NCI-H2196 treated with DMSO at 0.1 percent for 48 hours (cell line): ENCODE measurements around the gene PDPK1.
A peak's percentile ranks its signal among the peaks of the same experiment; 100 is the strongest.

Experiments used
- DNase-seq: peaks from one replicate; lab custom pipeline; 2025; ENCODE audit not compliant: unreplicated experiment; lab: John Stamatoyannopoulos, UW

The PDPK1 gene

DNA sequence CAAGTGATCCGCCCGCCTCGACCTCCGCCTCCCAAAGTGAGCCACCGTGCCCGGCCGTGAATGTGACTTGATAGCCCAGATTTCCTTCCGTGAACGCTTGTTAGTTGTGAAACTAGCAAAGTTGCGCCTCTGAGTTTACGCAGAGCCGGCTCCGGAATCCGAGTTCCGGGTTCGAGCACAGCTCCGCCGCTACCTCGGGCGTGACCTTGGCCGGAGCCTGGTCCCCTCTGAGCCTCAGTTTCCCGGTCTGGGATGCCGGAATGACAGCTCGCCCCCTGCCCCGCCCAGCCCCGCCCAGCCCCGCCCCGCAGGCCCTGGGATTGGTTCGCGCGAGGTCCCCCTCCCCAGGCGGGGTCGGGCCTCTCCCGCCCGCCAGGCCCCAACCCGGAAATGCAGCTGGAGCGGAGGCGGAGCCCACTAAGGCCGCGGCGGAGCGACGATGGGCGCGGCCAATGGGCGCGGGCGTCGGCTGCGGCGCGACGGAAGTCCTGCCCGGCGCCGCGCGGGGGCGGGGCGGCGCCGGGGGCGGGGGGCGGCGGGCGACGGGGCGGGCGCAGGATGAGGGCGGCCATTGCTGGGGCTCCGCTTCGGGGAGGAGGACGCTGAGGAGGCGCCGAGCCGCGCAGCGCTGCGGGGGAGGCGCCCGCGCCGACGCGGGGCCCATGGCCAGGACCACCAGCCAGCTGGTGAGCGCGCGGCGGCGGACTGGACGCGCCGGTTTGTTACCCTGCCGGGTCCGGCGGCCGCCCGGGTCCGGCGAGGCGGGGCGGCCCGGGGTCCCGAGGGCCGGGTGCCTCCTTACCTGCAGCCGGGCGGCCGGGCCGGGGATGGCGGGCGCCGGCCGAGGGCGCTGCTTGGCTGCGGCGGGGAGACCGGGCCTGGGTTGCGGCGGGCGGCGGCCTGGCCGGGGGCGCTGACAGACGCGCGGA, at the start of gene PDPK1:
TSS of gene PDPK1 (plus strand) at position 571 of the 929 bp plus-strand sequence. CDS start at position 663, 92 bp downstream.
- DNase-seq: peak; percentile 81

DNA sequence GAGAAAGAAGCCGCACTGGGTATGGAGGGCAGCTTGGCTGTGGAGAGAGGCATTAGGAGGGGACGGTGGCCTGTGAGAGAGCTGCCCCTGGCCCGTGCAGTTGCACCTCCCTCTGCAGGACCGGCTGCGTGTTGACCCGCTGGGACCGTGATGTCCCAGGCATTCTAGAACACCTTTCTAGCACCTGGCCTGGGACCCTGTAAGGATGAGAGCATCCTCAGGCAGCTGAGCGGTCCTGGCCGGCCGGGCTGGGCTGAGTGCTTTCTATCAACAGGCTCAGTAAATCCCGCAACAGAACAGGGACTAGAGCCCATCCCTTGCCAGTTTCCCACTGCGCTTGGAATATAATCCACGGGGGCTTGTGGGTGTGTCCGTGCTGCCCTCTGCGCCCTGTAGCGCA, 48.2 kb upstream of the PDPK1 start:
- no peak for DNase-seq

DNA sequence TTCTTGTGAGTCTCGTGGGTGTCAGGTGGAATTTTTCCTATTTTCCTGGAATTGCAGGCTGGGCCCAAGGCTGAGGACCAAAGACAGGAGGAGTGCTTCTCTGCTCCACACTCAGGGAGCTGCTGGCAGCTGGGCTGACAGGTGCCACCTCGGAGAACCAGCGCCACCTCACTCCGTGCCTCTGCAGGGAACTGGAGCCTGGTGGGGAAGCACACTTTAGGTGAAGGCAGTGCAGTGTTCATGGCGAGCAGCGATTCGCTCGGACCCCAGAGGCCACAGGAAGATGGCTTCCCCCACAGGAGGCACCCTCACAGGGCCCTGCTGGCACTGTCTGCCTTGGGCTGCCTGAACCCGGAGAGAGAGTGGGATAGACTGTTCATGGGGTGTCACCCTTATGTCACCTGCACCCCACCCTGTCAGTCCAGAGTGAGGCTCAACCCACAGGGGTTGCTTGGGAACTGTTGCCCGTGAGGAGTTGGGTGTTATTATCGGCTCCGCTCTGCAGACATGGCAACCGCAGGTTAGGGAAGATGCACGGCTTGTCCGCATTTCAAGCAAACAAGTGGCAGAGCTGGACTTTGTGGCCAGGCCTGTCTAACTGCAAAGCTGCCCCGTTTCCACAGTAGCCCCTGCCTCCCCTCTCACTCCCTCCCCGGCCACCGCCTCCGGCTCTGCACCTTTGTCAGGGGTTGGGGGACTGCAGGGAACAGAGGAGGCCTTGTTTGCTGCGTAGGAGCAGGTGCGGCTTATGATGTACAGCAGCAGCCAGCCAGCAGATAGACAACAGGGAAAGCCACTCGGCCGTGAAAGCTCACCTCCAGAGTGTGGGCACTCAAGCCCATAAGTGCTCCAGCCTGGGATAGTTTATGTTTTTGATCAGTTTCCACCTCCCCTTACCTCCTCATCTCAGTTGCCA, 47.4 kb upstream of the PDPK1 start:
- DNase-seq: peak; percentile 45

DNA sequence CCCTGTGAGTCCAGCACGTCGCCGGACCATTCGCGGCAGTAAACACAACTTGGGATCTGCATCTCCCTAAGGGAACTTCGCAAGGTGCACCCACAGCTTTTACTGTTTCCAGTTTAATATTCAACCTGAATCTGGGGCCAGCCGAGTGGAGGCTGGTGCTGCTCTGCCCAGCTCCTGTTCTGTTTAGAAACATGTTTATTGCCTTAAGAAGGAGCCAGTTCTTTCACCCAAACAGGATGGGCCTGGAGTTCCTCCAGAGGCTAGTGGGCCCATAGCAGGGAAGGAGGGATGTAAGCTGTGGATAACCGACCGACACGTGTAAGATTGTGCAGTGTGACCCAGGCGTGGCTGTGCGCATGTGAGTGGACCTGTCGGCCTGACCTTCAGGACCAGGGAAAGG, 45.5 kb upstream of the PDPK1 start:
- no peak for DNase-seq

DNA sequence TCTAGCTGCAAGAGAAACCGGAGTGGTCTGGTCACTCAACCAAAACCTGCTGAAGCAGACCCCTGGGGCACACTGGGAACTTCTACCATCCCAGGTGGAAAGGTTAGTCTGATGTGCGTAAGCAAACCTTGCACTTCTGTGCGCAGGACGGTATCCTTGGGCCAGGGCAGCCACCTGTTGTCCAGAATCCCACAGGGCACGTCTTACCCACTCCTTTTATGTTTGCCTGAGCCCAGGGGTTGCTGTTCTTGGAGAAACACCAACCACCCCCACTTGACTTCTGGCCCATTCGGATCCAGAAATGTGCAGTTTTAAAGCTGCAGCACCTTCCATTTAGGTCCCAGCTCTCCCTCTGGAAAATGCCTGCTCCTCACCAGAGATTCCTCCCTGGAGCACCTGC, 44.2 kb upstream of the PDPK1 start:
- DNase-seq: no peak

DNA sequence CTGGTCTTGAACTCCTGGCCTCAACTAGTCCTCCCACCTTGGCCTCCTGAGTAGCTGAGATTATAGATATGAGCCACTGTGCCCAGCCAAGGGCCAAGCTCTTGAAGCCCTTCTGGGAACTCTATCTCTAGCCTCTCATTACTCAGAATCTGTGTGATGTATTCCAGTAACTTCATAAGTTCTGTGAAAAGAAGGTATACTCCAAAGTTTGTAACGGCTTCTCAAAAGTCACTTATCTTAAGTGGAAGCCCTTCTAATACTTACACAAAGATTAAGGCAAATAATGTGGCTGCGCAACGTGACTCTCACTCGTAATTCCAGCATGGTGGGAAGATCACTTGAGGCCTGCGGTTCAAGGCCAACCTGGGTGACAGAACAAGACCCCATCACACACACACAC, 43.2 kb upstream of the PDPK1 start:
- DNase-seq: no peak

DNA sequence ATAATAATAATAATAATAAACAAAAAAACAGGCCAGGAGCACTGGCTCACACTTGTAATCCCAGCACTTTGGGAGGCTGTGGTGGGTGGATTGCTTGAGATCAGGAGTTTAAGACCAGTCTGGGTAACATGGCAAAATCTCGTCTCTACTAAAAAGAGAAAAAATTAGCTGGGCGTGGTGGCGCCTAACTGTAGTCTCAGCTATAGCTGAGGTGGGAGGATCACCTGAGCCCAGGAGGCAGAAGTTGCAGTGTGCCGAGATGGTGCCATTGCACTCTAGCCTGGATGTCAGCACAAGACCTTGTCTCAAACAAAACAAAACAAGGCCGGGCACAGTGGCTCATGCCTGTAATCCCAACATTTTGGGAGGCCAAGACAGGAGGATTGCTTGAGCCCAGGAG, 42.8 kb upstream of the PDPK1 start:
- no peak for DNase-seq

DNA sequence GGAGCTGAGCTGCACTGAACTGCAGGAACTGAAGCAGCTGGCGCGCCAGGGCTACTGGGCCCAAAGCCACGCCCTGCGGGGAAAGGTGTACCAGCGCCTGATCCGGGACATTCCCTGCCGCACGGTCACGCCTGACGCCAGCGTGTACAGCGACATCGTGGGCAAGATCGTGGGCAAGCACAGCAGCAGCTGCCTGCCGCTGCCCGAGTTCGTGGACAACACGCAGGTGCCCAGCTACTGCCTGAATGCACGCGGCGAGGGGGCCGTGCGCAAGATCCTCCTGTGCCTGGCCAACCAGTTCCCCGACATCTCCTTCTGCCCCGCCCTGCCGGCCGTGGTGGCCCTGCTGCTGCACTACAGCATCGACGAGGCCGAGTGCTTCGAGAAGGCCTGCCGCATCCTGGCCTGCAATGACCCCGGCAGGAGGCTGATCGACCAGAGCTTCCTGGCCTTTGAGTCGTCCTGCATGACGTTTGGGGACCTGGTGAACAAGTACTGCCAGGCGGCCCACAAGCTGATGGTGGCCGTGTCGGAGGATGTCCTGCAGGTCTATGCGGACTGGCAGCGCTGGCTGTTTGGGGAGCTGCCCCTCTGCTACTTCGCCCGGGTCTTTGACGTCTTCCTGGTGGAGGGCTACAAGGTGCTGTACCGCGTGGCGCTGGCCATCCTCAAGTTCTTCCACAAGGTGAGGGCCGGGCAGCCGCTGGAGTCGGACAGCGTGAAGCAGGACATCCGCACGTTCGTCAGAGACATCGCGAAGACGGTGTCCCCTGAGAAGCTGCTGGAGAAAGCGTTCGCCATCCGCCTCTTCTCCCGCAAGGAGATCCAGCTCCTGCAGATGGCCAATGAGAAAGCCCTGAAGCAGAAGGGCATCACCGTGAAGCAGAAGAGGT, 41.4 kb upstream of the PDPK1 start:
- no peak for DNase-seq

DNA sequence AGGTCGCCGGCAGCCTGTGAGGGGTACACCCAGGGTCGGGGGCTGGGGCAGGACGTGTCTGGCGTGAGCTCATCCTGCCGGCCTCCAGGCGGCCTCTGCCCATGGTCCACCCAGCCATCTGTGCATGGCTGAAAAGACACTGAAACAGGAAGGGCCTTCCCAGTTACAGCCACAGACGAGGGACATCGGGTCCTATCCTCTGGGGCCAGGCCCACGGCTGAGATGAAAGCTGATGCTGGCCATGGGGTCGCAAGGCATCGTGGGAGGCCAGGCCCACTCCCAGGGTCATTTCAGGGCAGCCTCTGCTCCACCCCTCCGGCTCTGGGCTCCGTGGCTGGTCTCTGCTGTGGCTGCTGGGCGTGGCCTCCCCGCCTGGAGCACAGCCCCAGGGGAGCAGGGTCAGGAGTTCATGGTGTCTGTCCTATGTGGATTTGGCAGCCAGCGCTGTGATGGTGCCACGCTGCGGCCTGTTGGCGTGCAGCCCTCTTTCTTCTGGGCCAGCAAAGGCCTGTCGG, 40.6 kb upstream of the PDPK1 start:
- DNase-seq: no peak

DNA sequence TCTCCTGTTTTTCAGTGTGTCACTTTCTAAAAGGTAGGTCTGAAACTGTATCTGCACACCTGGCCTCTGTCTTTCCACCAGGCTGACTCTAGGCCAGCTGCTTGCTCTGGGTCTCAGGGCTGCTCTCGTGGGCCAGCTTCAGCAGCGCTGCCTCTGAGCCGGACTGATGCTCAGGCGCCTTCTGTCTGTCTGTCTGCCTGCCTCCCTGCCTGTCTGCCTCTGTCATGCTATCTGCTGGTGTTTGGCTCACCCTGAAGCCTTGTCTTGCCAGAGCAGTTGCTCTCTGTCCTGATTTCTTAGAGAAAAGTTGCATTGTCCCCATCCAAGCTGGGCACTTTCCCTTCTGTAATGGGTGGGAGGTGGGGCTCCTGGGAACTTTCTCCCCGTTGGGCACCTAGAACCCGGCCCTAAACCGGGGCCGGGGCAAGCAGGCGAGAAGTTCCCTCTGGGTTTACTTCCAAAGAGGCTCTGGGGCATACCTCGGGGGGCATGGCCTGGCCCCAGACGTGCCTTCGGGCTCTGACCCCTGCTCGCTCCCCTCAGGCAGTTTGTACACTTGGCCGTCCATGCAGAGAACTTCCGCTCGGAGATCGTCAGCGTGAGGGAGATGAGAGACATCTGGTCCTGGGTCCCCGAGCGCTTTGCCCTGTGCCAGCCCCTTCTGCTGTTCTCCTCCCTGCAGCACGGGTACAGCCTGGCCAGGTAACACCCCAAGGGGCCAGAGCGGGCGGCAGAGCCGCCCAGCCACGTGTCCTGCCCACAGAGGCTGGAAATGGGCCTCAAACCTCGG, 39.9 kb upstream of the PDPK1 start:
- no peak for DNase-seq

DNA sequence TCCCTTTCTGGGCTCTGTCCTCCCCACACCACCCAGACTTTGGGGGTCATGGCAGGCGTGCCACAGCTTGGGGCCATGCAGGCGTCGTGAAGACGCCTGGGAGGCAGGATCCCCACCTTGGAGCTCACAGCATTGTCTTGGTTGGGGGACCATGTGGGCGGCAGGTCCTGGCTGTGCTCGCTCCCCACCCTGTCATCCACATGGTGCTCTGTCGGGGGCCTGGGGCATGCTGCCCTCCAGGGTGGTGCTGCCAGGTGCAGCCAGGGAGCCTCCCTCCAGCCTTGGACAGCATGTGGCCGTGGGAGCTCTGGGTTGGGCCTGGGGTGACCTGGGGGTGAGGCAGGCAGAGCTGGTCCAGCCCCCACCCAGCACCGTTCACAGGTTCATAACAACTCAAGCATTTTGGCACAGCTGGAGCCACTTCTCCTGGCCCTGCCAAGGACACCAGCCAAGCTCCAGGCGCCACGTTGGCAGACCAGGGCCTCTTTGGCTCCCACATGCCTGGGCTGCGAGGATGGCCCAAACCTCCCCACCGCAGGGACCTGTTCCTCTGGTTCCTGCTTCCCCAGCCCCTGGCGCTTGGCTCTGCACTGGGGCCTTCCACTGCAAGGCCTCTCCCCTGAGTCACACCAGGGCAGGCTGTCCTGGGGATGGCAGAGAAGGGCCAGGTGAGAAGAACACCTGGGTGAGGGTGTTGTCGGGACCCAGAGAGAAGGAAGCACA, 39.1 kb upstream of the PDPK1 start:
- DNase-seq: no peak

DNA sequence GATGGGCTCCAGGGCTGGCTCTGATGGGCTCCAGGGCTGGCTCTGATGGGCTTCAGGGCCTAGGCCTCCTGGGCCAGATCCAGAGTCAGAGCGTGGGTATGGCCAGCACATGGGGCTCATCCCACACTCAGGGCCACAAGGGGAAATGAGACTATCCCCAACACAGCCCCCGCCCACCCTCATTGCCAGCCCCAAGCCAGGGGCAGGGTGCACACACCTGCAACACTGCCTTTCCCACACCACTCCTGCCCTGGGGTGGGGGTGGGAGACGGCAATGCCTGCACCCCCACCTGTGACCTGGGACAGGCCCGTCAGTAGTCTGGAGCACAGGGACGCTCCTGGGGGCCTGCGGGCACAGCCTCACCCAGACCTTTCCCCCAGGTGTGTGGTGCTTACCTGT, 38.4 kb upstream of the PDPK1 start:
- DNase-seq: no peak

DNA sequence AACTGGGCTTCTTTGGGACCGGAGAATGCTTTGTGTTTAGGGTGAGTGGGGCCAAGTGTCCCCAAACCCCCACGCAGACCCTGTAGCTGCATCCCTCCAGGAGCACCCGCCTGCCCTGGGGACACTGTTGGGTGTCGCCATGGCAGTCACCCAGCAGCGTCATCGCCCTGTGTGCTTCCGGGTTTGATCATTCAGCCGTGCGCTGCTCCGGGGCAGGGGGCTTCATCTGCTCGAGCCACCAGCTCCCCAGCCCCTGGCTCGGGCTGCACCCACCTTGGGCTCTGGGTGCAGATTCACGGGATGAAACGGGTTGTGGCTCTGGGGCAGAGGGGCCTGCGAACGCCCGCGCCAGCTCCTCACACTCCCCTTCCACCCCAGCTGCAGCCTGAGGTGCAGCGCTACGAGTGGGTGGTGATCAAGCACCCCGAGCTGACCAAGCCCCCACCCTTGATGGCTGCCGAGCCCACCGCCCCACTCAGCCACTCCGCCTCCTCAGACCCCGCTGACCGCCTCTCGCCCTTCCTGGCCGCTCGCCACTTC, 37.9 kb upstream of the PDPK1 start:
- no peak for DNase-seq

DNA sequence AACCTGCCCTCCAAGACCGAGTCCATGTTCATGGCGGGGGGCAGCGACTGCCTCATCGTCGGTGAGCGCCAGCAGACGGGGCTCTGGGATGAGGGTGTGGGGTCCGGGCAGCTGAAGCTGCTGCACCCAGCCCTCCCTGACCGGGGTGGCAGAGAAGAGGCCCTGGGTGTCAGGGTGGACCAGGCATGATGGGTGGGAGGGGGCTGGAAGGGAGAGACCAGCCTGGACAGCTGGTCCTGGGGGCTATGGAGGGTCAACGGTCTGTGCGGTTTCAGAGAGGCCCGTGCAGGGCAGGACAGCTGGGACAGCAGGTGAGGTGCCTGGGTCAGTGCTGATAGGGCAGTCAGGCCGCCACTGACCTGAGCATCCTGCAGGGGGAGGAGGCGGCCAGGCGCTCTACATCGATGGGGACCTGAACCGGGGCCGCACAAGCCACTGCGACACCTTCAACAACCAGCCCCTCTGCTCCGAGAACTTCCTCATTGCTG, 37.3 kb upstream of the PDPK1 start:
- DNase-seq: no peak

DNA sequence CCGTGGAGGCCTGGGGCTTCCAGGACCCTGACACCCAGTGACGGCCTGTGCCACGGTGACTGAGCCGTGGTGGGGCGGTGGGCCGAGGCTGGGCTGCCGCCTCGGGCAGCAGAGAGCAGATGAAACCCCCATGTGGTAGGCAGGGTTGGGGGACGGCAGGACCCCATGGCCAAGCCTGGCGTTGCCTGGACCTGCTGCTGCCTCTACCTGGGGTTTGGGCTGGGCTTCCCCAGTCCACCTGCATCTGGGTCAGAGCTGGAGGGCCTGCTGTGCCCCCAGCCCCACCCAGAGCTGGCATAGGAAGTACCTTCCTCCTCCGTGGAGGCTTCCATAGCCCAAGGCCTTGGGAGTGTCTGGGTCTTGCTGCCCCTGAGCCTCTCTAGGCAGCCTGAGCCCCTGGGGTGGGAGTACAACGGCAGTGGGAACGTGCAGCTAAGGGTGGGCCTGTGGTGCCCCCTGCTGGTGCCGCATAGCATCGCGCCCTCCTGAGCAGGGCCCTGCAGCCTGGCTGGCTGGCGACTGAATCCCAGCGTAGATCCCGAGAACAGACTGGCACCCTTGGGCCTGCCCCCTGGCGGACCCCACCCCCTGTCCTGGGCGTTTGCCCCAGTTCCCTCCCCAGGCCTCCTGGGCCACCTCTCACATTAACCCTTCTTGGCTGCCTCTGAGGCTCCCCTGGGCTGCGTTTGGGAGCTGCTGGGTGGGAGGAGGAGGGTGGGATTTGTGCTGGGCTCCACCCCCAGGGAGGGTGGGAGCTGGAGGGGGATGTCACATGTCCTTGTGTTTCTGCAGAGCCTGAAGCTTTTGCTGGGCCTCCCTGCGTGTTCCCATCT, 36.7 kb upstream of the PDPK1 start:
- peak; percentile 75 for DNase-seq

DNA sequence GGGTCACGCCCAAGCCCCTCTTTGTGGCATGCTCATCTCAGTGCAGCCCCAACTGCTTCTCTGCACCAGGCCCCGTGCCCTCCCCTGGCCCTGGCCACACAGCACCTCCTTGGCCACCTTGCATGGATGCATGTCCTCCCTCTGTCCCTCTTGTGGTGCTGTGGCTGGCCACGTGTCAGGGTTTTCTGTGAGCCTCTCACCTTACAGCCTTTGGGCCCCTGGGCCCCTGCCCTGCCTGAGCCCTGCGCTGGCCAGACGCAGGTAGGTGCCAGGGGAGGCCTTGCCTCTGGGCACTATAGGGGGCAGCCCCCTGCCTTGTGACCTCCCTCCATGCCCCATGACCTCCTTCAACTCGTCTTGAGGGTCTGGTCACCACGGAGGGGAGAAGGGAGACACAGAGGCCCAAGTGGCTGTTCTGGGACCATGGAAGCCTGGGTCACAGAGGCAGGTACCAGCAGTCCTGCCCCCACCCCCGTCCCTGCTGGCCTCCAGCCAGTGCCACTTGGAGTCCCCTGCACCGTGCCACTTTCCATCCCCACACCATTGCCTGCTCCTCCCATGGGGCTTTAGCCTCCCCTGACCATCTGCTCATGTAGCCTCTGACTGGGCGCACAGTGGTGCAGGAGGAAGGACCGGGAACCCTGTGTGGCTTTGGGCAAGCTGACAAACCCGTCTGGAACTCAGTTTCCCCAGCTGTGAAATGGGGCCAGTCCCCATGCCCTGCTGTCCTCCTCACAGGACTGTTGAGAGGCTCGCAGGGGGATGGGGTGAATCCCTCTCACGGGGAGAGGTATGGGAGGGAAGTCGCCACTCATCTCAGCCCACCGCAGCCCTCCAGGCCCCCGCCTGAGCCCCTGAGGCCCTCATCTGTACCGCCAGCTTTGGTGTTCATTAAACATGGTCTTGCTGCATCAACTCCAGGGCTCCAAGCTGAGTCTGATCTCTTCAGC, 35.6 kb upstream of the PDPK1 start:
- no peak for DNase-seq

DNA sequence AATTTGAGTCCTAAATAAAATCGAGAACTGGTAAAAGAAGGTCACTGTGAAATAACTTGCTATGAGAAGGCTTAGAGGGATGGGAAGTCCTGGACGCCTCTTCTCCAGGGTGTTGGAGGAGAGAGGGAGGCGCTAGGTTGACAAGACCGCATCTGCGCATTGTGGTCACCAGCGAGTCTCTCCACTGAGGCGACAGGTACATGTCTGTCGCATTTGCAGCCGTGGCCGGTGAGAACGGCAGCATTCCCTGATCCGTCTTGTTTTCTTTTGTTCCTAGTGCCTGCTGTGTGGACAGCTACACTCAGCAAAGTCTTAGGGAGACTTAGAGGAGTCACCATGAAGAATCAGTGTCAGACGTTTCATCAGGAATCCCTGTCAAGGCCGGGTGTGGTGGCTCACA, 32.1 kb upstream of the PDPK1 start:
- DNase-seq: no peak
